K562 (cell line): ENCODE measurements around the gene SLC39A9. TPM values are rescaled to one million over a fixed set of nuclear protein-coding genes. Genes with fewer than 3 reads are reported as not detected.

Experiments used
- ATAC-seq: fragments of 200-7000 bp; cut with Tn5 transposase; 3 replicates; pipeline ENCODE4 v1.9.1; 2020; ENCODE audit warnings: moderate library complexity
- BruUV-seq: library from RNA; stranded (reverse); fragments of 400-500 nt; replicated peaks from 2 replicates; lab custom pipeline; 2021; lab: Mats Ljungman, UMichigan
- CTCF ChIA-PET: fragments of 300-600 bp; formaldehyde crosslinking; extraction: SDS; loops from one replicate; lab custom pipeline; 2021; ENCODE audit warnings: low intra/inter-chr PET ratio; lab: Yijun Ruan, JAX
- POLR2A ChIA-PET: fragments of 300-600, 350-650 bp; sonication (Branson Sonifier 250); formaldehyde crosslinking; extraction: SDS; loops from one replicate; lab custom pipeline; 2021; ENCODE audit warnings: antibody characterized with exemption, inconsistent platforms; lab: Yijun Ruan, JAX
- DNase-seq, 4 experiments: peaks; one replicate each; pipeline versions ENCODE4 v3.0.0 to v3.0.0-alpha.2; 2011 to 2018; ENCODE audit warnings: low spot score in 3 of 4, mixed read lengths in 3 of 4; ENCODE audit errors: extremely low read depth in 1 of 4
- FAIRE-seq: peaks from 2 replicates; lab custom pipeline; 2011; peaks lifted over from hg19 to GRCh38; lab: Jason Lieb, UNC
- H2AFZ ChIP-seq: 2 replicates; pipeline ENCODE4 v1.6.0; 2011; ENCODE audit warnings: low read depth, low read length, control low read depth, inconsistent platforms
- H3K27ac ChIP-seq: fragments of 200-600 bp; 3 replicates; pipeline ENCODE4 v1.8.0; 2011; ENCODE audit warnings: low read depth, mild to moderate bottlenecking, control low read depth, inconsistent platforms, low read length, moderate library complexity, mixed read lengths; ENCODE audit errors: extremely low read depth
- H3K27me3 ChIP-seq, 2 experiments: fragments of 300-600 bp in 1 of 2; 2 replicates in 1 of 2; 3 replicates in 1 of 2; pipeline versions ENCODE4 v1.6.0 to v1.8.0; 2011; ENCODE audit warnings: inconsistent platforms in 2 of 2, low read length in 2 of 2, mild to moderate bottlenecking in 1 of 2, mixed read lengths in 1 of 2, moderate library complexity in 1 of 2; ENCODE audit not compliant: control insufficient read depth in 2 of 2, insufficient read depth in 2 of 2
- H3K36me3 ChIP-seq: fragments of 300-600 bp; 3 replicates; pipeline ENCODE4 v1.8.0; 2011; ENCODE audit warnings: mild to moderate bottlenecking, low read length, inconsistent platforms; ENCODE audit not compliant: control insufficient read depth, insufficient read depth
- H3K4me1 ChIP-seq, 2 experiments: fragments of 200-600 bp in 1 of 2; replicated peaks in 1 of 2; 2 replicates in 1 of 2; 3 replicates in 1 of 2; pipeline versions ENCODE4 v1.5.1 to v1.8.0; 2011; ENCODE audit warnings: inconsistent platforms in 2 of 2, low read length in 2 of 2, mild to moderate bottlenecking in 1 of 2, mixed read lengths in 1 of 2, moderate library complexity in 1 of 2; ENCODE audit not compliant: control insufficient read depth in 2 of 2, insufficient read depth in 2 of 2
- H3K4me2 ChIP-seq: 2 replicates; pipeline ENCODE4 v1.6.1; 2011; ENCODE audit warnings: low read length, control low read depth, inconsistent platforms, mixed read lengths; ENCODE audit not compliant: insufficient read depth
- H3K4me3 ChIP-seq: fragments of 200-600 bp; sonication (generic), shearing (Covaris generic); 2 replicates; pipeline ENCODE4 v1.5.1; 2016; ENCODE audit warnings: control low read depth, inconsistent platforms
- H3K79me2 ChIP-seq: fragments of 200-600 bp; 3 replicates; pipeline ENCODE4 v1.8.0; 2011; ENCODE audit warnings: low read length, inconsistent platforms; ENCODE audit not compliant: control insufficient read depth, insufficient read depth
- H3K9ac ChIP-seq, 2 experiments: 2 replicates each; pipeline versions ENCODE4 v1.6.0 to v1.6.1; 2011; ENCODE audit warnings: low read depth in 2 of 2, low read length in 2 of 2, control low read depth in 1 of 2, inconsistent platforms in 1 of 2, mild to moderate bottlenecking in 1 of 2, mixed read lengths in 1 of 2; ENCODE audit not compliant: insufficient read depth in 1 of 2
- H3K9me1 ChIP-seq: one replicate; pipeline ENCODE4 v1.6.0; 2011; ENCODE audit warnings: inconsistent platforms, mild to moderate bottlenecking, low read length, moderate library complexity; ENCODE audit not compliant: control insufficient read depth, insufficient read depth
- H3K9me3 ChIP-seq: replicated peaks from 2 replicates; pipeline ENCODE4 v1.5.1; 2011; ENCODE audit warnings: low read depth, low read length, inconsistent platforms; ENCODE audit not compliant: control insufficient read depth, insufficient read depth
- H4K20me1 ChIP-seq: replicated peaks from 2 replicates; pipeline ENCODE4 v1.6.1; 2011; ENCODE audit warnings: low read length, inconsistent platforms, mixed read lengths; ENCODE audit not compliant: control insufficient read depth, insufficient read depth
- L3MBTL2 ChIP-seq: fragments of 450-650 bp; IDR thresholded peaks from 2 replicates; pipeline ENCODE4 v1.6.1; 2016; ENCODE audit warnings: mild to moderate bottlenecking, moderate library complexity
- MEIS2 ChIP-seq: fragments of 450-650 bp; IDR thresholded peaks from 2 replicates; pipeline ENCODE4 v1.6.1; 2014; ENCODE audit warnings: mild to moderate bottlenecking; ENCODE audit not compliant: partially characterized antibody
- POLR2B ChIP-seq: fragments of 450-650 bp; IDR thresholded peaks from 2 replicates; pipeline ENCODE4 v1.6.1; 2018; ENCODE audit warnings: low read depth; ENCODE audit not compliant: partially characterized antibody
- WGBS: fragments of 100-300 bp; shearing (Covaris generic); methylation state at CpG from one replicate; pipeline ENCODE4 v1.1.6; 2016; ENCODE audit warnings: low coverage, mixed read lengths; ENCODE audit not compliant: insufficient coverage; ENCODE audit errors: missing lambda C conversion rate; 5-methylcytosine and 5-hydroxymethylcytosine counted together
- in situ Hi-C: fragments of 300-500 bp; cut with MboI; formaldehyde crosslinking; loops from 4 replicates; pipeline ENCODE4 v1.15.0; 2018; ENCODE audit warnings: inconsistent platforms, mixed read lengths
- intact Hi-C: fragments of 100-400 bp; cut with micrococcal nuclease; formaldehyde crosslinking; loops from 2 replicates; pipeline ENCODE4 v1.14.2; 2022
- polyA plus RNA-seq, 8 experiments: library from polyadenylated mRNA; depleted of rRNA in 4 of 8; stranded (reverse) in 5 of 8; unstranded in 3 of 8; fragments of >200 nt; fragmentation: Nextera tagmentation in 2 of 8; fragmentation: Illumina TruSeq in 1 of 8; extraction: Ambion mirVana in 2 of 8; extraction: Trizol in 1 of 8; gene quantifications; 2 replicates each; pipeline versions ENCODE4 v1.2.1 to v1.2.3, GENCODE V29; 2011 to 2014; ENCODE audit warnings: inconsistent platforms in 1 of 8, missing spikeins in 1 of 8
- total RNA-seq, 7 experiments: library from RNA; depleted of rRNA in 6 of 7; stranded (reverse); fragments of >200 nt in 6 of 7; fragmentation: Illumina TruSeq in 2 of 7; extraction: Trizol in 2 of 7; gene quantifications; 2 replicates each; pipeline versions ENCODE4 v1.2.1 to v1.2.3, GENCODE V29; 2011 to 2021; ENCODE audit warnings: low replicate concordance in 1 of 7
- TF ChIP-seq, protein P1 (sequence below): fragments of 250-450 bp; sonication (Bioruptor Pico); IDR thresholded peaks from 2 replicates; pipeline ENCODE4 v1.5.0; 2020; ENCODE audit warnings: mild to moderate bottlenecking, borderline replicate concordance
- TF ChIP-seq, protein P2 (sequence below): sonication (generic); formaldehyde crosslinking; IDR thresholded peaks from 2 replicates; pipeline ENCODE4 v1.8.1; 2023; ENCODE audit warnings: mild to moderate bottlenecking, missing genetic modification reagents
- TF ChIP-seq, protein P3 (sequence below), 2 experiments: IDR thresholded peaks in 1 of 2; conservative IDR thresholded peaks in 1 of 2; 2 replicates each; pipeline ENCODE4 v1.6.1; 2016; ENCODE audit warnings: low read depth in 2 of 2, mild to moderate bottlenecking in 1 of 2, missing compliant biosample characterization in 1 of 2, missing genetic modification characterization in 1 of 2, moderate library complexity in 1 of 2

The SLC39A9 gene
- total and polyA plus RNA-seq, 9 of the 15 experiments (the other 6 are each of a cell fraction or from before 2014, with no cell fraction given) = 18.4 to 66.0 (median 32.5) TPM

DNA sequence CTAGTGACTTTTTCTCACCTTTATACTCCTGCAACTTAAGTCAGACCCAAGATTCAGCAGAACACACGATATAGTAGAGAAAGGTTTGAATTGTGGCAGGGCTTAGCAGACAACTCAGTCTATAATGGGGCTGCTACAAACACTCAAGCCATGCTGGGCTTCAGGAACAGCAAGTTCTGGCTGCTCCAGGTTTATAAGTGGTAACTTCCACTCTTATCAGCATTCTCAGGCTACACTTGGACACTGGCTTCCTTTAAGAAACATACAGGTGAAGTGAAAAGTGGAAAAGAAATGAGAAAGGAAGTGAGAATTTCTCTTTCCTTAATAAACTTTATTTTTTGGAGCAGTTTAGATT lies 107.7 kb downstream of the SLC39A9 start:
- TF ChIP-seq L3MBTL2 (no peak), MEIS2 (no peak), POLR2B (no peak)
- TF ChIP-seq, protein P1, sequence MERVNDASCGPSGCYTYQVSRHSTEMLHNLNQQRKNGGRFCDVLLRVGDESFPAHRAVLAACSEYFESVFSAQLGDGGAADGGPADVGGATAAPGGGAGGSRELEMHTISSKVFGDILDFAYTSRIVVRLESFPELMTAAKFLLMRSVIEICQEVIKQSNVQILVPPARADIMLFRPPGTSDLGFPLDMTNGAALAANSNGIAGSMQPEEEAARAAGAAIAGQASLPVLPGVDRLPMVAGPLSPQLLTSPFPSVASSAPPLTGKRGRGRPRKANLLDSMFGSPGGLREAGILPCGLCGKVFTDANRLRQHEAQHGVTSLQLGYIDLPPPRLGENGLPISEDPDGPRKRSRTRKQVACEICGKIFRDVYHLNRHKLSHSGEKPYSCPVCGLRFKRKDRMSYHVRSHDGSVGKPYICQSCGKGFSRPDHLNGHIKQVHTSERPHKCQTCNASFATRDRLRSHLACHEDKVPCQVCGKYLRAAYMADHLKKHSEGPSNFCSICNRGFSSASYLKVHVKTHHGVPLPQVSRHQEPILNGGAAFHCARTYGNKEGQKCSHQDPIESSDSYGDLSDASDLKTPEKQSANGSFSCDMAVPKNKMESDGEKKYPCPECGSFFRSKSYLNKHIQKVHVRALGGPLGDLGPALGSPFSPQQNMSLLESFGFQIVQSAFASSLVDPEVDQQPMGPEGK = no peak
- TF ChIP-seq, protein P2, sequence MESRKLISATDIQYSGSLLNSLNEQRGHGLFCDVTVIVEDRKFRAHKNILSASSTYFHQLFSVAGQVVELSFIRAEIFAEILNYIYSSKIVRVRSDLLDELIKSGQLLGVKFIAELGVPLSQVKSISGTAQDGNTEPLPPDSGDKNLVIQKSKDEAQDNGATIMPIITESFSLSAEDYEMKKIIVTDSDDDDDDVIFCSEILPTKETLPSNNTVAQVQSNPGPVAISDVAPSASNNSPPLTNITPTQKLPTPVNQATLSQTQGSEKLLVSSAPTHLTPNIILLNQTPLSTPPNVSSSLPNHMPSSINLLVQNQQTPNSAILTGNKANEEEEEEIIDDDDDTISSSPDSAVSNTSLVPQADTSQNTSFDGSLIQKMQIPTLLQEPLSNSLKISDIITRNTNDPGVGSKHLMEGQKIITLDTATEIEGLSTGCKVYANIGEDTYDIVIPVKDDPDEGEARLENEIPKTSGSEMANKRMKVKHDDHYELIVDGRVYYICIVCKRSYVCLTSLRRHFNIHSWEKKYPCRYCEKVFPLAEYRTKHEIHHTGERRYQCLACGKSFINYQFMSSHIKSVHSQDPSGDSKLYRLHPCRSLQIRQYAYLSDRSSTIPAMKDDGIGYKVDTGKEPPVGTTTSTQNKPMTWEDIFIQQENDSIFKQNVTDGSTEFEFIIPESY (CRISPR knock-in tag) = no peak
- TF ChIP-seq, protein P3, sequence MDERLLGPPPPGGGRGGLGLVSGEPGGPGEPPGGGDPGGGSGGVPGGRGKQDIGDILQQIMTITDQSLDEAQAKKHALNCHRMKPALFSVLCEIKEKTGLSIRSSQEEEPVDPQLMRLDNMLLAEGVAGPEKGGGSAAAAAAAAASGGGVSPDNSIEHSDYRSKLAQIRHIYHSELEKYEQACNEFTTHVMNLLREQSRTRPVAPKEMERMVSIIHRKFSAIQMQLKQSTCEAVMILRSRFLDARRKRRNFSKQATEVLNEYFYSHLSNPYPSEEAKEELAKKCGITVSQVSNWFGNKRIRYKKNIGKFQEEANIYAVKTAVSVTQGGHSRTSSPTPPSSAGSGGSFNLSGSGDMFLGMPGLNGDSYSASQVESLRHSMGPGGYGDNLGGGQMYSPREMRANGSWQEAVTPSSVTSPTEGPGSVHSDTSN (CRISPR knock-in tag; IDR thresholded peaks at IDR 0.05; ENCODE audit: low read depth) = no peak
- TF ChIP-seq, protein P3 (tag; conservative IDR thresholded peaks at IDR 0.05; ENCODE audit: low read depth) = no peak
- 0% methylated on average over 1 of the region's 1 CpG for WGBS
- no TSS peak for BruUV-seq
- Histone ChIP-seq H3K79me2 (no peaks in the 10 kb centered on the region), H3K36me3 (no peaks in the 10 kb centered on the region), H3K4me1 (no peaks in the 10 kb centered on the region), H3K4me3 (no peak overlapping the region), H3K27me3 (peaks cover 0 to 20% of the 10 kb centered on the region in 2 experiments; a peak in 2 of 5 replicates), H2AFZ (no peak overlapping the region), H3K4me2 (no peak overlapping the region), H3K9ac (no peak overlapping the region), H3K9me1 (no peaks in the 10 kb centered on the region), H3K9me3 (no peaks in the 10 kb centered on the region), H3K27ac (no peak overlapping the region), H4K20me1 (no peaks in the 10 kb centered on the region; the same call in 1 of the 2 replicates)
- CTCF ChIA-PET = no interaction called here
- POLR2A ChIA-PET = interaction anchor here (0.8 kb wide), 1 partner anchor 268 kb away, joined by 3 read pairs; no protein-coding TSS in a partner anchor
- in situ Hi-C loops = no loop called here
- FAIRE-seq = no peak
- no peak for DNase-seq
- no peak for ATAC-seq
- intact Hi-C loops = no loop called here
